ENCODE results near the gene KASH5.

DNA sequence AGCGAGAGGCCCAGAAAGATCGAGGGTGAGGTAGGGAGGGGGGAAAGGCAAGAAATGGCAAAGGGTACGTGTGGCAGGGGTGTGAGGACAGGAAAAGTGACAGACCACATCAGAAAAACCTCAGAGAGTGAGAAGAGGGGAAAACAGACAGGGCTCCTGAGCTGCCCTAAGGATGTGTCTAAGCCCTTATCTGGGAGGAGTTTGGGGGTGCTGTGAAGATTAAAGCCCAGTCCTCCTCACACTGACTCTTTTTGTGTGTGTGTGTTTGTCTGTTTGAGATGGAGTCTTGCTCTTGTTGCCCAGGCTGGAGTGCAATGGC lies 35.9 kb downstream of the KASH5 start:
- TF ChIP-seq CTCF (conservative IDR thresholded peaks at IDR 0.05; ENCODE audit: low read length) (no peak), EZH2phosphoT487 (IDR thresholded peaks at IDR 0.05; ENCODE audit: borderline replicate concordance, low read depth, low read length) (no peak)

Measured in OCI-LY7 (cell line).